IMR-90 (cell line): ENCODE data around the gene POLG2. TPM values are rescaled to one million over a fixed set of nuclear protein-coding genes. Genes with fewer than 3 reads are reported as not detected.

Experiments used
- ATAC-seq: fragments of 200-7000 bp; cut with Tn5 transposase; 2 replicates; pipeline ENCODE4 v1.9.1; 2020; ENCODE audit warnings: low read depth, mild to moderate bottlenecking, moderate library complexity
- BruUV-seq: library from RNA; stranded (reverse); fragments of 400-500 nt; replicated peaks from 2 replicates; lab custom pipeline; 2021; lab: Mats Ljungman, UMichigan
- CTCF ChIA-PET: fragments of 300-600 bp; formaldehyde crosslinking; extraction: SDS; loops from one replicate; lab custom pipeline; 2021; ENCODE audit warnings: antibody characterized with exemption; lab: Yijun Ruan, JAX
- POLR2A ChIA-PET: fragments of 300-600 bp; sonication (Branson Sonifier 250); formaldehyde crosslinking; loops from one replicate; lab custom pipeline; 2022; ENCODE audit warnings: antibody characterized with exemption; ENCODE audit not compliant: unreplicated experiment; lab: Charles Lee
- DNase-seq: peaks from one replicate; pipeline ENCODE4 v3.0.0; 2013
- H2AFZ ChIP-seq: replicated peaks from 2 replicates; pipeline ENCODE3; 2013; ENCODE audit warnings: low read length, mild to moderate bottlenecking; ENCODE audit not compliant: poor library complexity
- H2AK5ac ChIP-seq: 2 replicates; pipeline ENCODE4 v1.6.1; 2013; ENCODE audit warnings: low read depth, low read length, inconsistent platforms
- H2AK9ac ChIP-seq: replicated peaks from 2 replicates; pipeline ENCODE3; 2013; ENCODE audit warnings: mild to moderate bottlenecking, low read depth, low read length, moderate library complexity; ENCODE audit not compliant: poor library complexity
- H2BK120ac ChIP-seq: 2 replicates; pipeline ENCODE4 v1.6.1; 2013; ENCODE audit warnings: low read depth, low read length, inconsistent platforms
- H2BK15ac ChIP-seq: 3 replicates; pipeline ENCODE4 v1.6.1; 2013; ENCODE audit warnings: low read depth, low read length, inconsistent platforms
- H2BK20ac ChIP-seq: 2 replicates; pipeline ENCODE4 v1.6.1; 2013; ENCODE audit warnings: low read depth, mild to moderate bottlenecking, inconsistent platforms, low read length, moderate library complexity
- H2BK5ac ChIP-seq: 2 replicates; pipeline ENCODE4 v1.6.1; 2013; ENCODE audit warnings: mild to moderate bottlenecking, low read depth, low read length, inconsistent platforms; ENCODE audit not compliant: poor library complexity, severe bottlenecking
- H3K14ac ChIP-seq: replicated peaks from 2 replicates; pipeline ENCODE4 v1.6.1; 2013; ENCODE audit warnings: low read depth, low read length, inconsistent platforms
- H3K18ac ChIP-seq: 2 replicates; pipeline ENCODE4 v1.6.1; 2013; ENCODE audit warnings: low read depth, low read length, control low read depth
- H3K23ac ChIP-seq: 2 replicates; pipeline ENCODE4 v1.6.1; 2013; ENCODE audit warnings: low read depth, low read length, inconsistent platforms
- H3K27ac ChIP-seq: 2 replicates; pipeline ENCODE4 v1.5.1; 2013; ENCODE audit warnings: mild to moderate bottlenecking, control low read depth, low read length; ENCODE audit not compliant: insufficient read depth
- H3K27me3 ChIP-seq: 2 replicates; pipeline ENCODE4 v1.6.1; 2013; ENCODE audit warnings: low read length; ENCODE audit not compliant: control insufficient read depth, insufficient read depth
- H3K36me3 ChIP-seq: 2 replicates; pipeline ENCODE4 v1.6.1; 2013; ENCODE audit warnings: low read length, mixed read lengths; ENCODE audit not compliant: control insufficient read depth, insufficient read depth
- H3K4ac ChIP-seq: 2 replicates; pipeline ENCODE4 v1.6.1; 2013; ENCODE audit warnings: low read depth, low read length, inconsistent platforms
- H3K4me1 ChIP-seq: 2 replicates; pipeline ENCODE4 v1.6.1; 2013; ENCODE audit warnings: low read length, mixed read lengths; ENCODE audit not compliant: control insufficient read depth, insufficient read depth
- H3K4me2 ChIP-seq: 2 replicates; pipeline ENCODE4 v1.6.1; 2013; ENCODE audit warnings: low read depth, mild to moderate bottlenecking, control low read depth, low read length, moderate library complexity
- H3K4me3 ChIP-seq: 2 replicates; pipeline ENCODE4 v1.5.1; 2013; ENCODE audit warnings: low read depth, mild to moderate bottlenecking, control low read depth, low read length, moderate library complexity; ENCODE audit not compliant: insufficient read depth
- H3K56ac ChIP-seq: 2 replicates; pipeline ENCODE4 v1.6.1; 2013; ENCODE audit warnings: low read length, inconsistent platforms; ENCODE audit not compliant: insufficient read depth; ENCODE audit errors: extremely low read depth
- H3K79me1 ChIP-seq, 2 experiments: 2 replicates each; pipeline ENCODE4 v1.6.1; 2013; ENCODE audit warnings: low read length in 2 of 2, inconsistent platforms in 1 of 2, low read depth in 1 of 2
- H3K9ac ChIP-seq: 2 replicates; pipeline ENCODE4 v1.6.1; 2013; ENCODE audit warnings: low read depth, low read length, control low read depth
- H3K9me1 ChIP-seq: 2 replicates; pipeline ENCODE4 v1.6.1; 2013; ENCODE audit warnings: low read length, inconsistent platforms; ENCODE audit not compliant: insufficient read depth
- H3K9me3 ChIP-seq: 2 replicates; pipeline ENCODE4 v1.6.1; 2013; ENCODE audit warnings: low read length; ENCODE audit not compliant: control insufficient read depth, insufficient read depth
- H4K20me1 ChIP-seq: 2 replicates; pipeline ENCODE4 v1.6.1; 2013; ENCODE audit warnings: low read length, inconsistent platforms; ENCODE audit not compliant: insufficient read depth
- H4K5ac ChIP-seq: 2 replicates; pipeline ENCODE4 v1.6.1; 2013; ENCODE audit warnings: mild to moderate bottlenecking, low read depth, low read length, control low read depth
- H4K8ac ChIP-seq, 2 experiments: 2 replicates each; pipeline ENCODE4 v1.6.1; 2013; ENCODE audit warnings: low read depth in 2 of 2, low read length in 2 of 2, control low read depth in 1 of 2, inconsistent platforms in 1 of 2
- H4K91ac ChIP-seq: 2 replicates; pipeline ENCODE4 v1.6.1; 2013; ENCODE audit warnings: low read depth, low read length, inconsistent platforms; ENCODE audit not compliant: insufficient read depth
- CHD1 ChIP-seq: IDR thresholded peaks from 2 replicates; pipeline ENCODE4 v1.6.1; 2012; ENCODE audit warnings: low read depth, low read length, improper control_type of control experiment
- POLR2A ChIP-seq: IDR thresholded peaks from 2 replicates; pipeline ENCODE4 v1.6.1; 2012; ENCODE audit warnings: mild to moderate bottlenecking, low read depth, low read length
- USF2 ChIP-seq: fragments of 150-350 bp; IDR thresholded peaks from 2 replicates; pipeline ENCODE4 v1.6.1; 2017; ENCODE audit warnings: mild to moderate bottlenecking, antibody characterized with exemption, low read length, low read depth
- WGBS, 2 experiments: methylation state at CpG; one replicate each; pipeline versions ENCODE4 v1.1.5 to v1.1.7; 2013; ENCODE audit warnings: missing lambda C conversion rate in 2 of 2; ENCODE audit not compliant: insufficient read length in 1 of 2; ENCODE audit errors: extremely low coverage in 2 of 2; 5-methylcytosine and 5-hydroxymethylcytosine counted together
- dilution Hi-C: fragments of 300-500 bp; cut with HindIII; formaldehyde crosslinking; loops from one replicate; pipeline ENCODE4 v1.14.3; 2018; ENCODE audit warnings: low sequenced_read_pairs; ENCODE audit not compliant: unreplicated experiment
- in situ Hi-C: fragments of 300-500 bp; cut with MboI; formaldehyde crosslinking; loops from 3 replicates; pipeline ENCODE4 v1.14.3; 2019; ENCODE audit warnings: low sequenced_read_pairs, inconsistent platforms, mixed read lengths
- intact Hi-C: fragments of 100-400 bp; cut with micrococcal nuclease; formaldehyde crosslinking; loops from 2 replicates; pipeline ENCODE4 v1.10.0; 2022
- polyA plus RNA-seq, 3 experiments: library from polyadenylated mRNA; depleted of rRNA; stranded (reverse); fragments of >200 nt; gene quantifications; 2 replicates each; pipeline ENCODE4 v1.2.3, GENCODE V29; 2012; ENCODE audit warnings: low replicate concordance in 1 of 3
- total RNA-seq: library from RNA; depleted of rRNA; stranded (reverse); fragments of >200 nt; gene quantifications from 2 replicates; pipeline ENCODE4 v1.2.3, GENCODE V29; 2012

The POLG2 gene
- total and polyA plus RNA-seq, 2 of the 4 experiments (the other 2 are of a cell fraction): 7.0 to 7.7 TPM

GRCh38 chr17:64532409-64532808 lies 35.6 kb upstream of the POLG2 start:
- no peak overlapping the region for H2BK15ac ChIP-seq
- H3K9me3 ChIP-seq: no peaks in the 10 kb centered on the region
- no peak overlapping the region for H3K4me2 ChIP-seq
- H3K9ac ChIP-seq: no peak overlapping the region
- H3K56ac ChIP-seq: no peak overlapping the region
- DNase-seq (no peak), ATAC-seq (no peak; the same call in 1 of the 2 replicates)
- no peak overlapping the region for H2BK120ac ChIP-seq
- no peak overlapping the region for H2AK9ac ChIP-seq
- no peak overlapping the region for H4K5ac ChIP-seq
- no peak overlapping the region for H3K27ac ChIP-seq
- peaks cover under 1 to 43% of the 10 kb centered on the region in 2 experiments; a peak in 3 of 4 replicates for H3K79me1 ChIP-seq
- H4K91ac ChIP-seq: no peak overlapping the region
- H3K23ac ChIP-seq: no peak overlapping the region; the same call in 1 of the 2 replicates
- intact Hi-C loops (no loop called here), in situ Hi-C loops (no loop called here), dilution Hi-C loops (no loop called here)
- BruUV-seq: no TSS peak
- no peak overlapping the region for H2BK5ac ChIP-seq
- no peak overlapping the region for H3K4me3 ChIP-seq
- ChIA-PET CTCF (interaction anchor here (0.6 kb wide), 1 partner anchor 81 kb away, joined by 3 read pairs; no protein-coding TSS in a partner anchor), POLR2A (no interaction called here)
- peaks cover 15% of the 10 kb centered on the region; the same call in 1 of the 2 replicates for H3K9me1 ChIP-seq
- no peak overlapping the region for H3K18ac ChIP-seq
- H3K14ac ChIP-seq: no peak overlapping the region; the same call in 1 of the 2 replicates
- H3K36me3 ChIP-seq: peaks cover 47% of the 10 kb centered on the region
- no peaks in the 10 kb centered on the region for H3K27me3 ChIP-seq
- WGBS, 2 experiments: no CpG with 5 or more reads among the region's 5 CpGs
- H4K8ac ChIP-seq: peak overlapping the region in 1 of 2 experiments; percentile 22; a peak in 2 of 4 replicates
- H4K20me1 ChIP-seq: peaks cover 46% of the 10 kb centered on the region
- no peak overlapping the region for H3K4ac ChIP-seq
- H2AFZ ChIP-seq: no peak overlapping the region
- TF ChIP-seq USF2: no peak
- TF ChIP-seq CHD1: no peak
- TF ChIP-seq POLR2A: peak; percentile 41; the same call in 1 of the 2 replicates
- H2BK20ac ChIP-seq: no peak overlapping the region
- H2AK5ac ChIP-seq: no peak overlapping the region
- no peaks in the 10 kb centered on the region for H3K4me1 ChIP-seq
